Small intestine (tissue), 7 donors: Measurements from ENCODE around the gene PCDHGB5. TPM values are rescaled to one million over a fixed set of nuclear protein-coding genes. Genes with fewer than 3 reads are reported as not detected.
"Not testable (repeated sequence)": the region's sequence is repeated elsewhere in the genome, so short reads cannot be mapped to it uniquely, and the experiment has no call there.

Experiments used
- DNase-seq, 2 donors: peaks; one replicate each; pipeline versions ENCODE4 v3.0.0 to v3.0.0-alpha.2; 2013
- FAIRE-seq: peaks from 2 replicates; lab custom pipeline; 2012; peaks lifted over from hg19 to GRCh38; lab: Jason Lieb, UNC
- H3K27ac ChIP-seq, 3 donors: one replicate each; pipeline ENCODE4 v1.5.1; 2013; ENCODE audit warnings: low read length in 2 of 3, mild to moderate bottlenecking in 2 of 3, control low read depth in 1 of 3, inconsistent platforms in 1 of 3, low read depth in 1 of 3, moderate library complexity in 1 of 3
- H3K27me3 ChIP-seq, 3 donors: one replicate each; pipeline ENCODE4 v1.6.1; 2013; ENCODE audit warnings: low read length in 3 of 3, inconsistent platforms in 1 of 3; ENCODE audit not compliant: control insufficient read depth in 3 of 3, insufficient read depth in 3 of 3
- H3K36me3 ChIP-seq, 3 donors: one replicate each; pipeline ENCODE4 v1.6.1; 2013; ENCODE audit warnings: low read length in 3 of 3, inconsistent platforms in 1 of 3, low read depth in 1 of 3, mild to moderate bottlenecking in 1 of 3, moderate library complexity in 1 of 3; ENCODE audit not compliant: control insufficient read depth in 3 of 3, insufficient read depth in 2 of 3
- H3K4me1 ChIP-seq, 3 donors: one replicate each; pipeline ENCODE4 v1.6.1; 2013; ENCODE audit warnings: low read length in 2 of 3, inconsistent platforms in 1 of 3, low read depth in 1 of 3, mild to moderate bottlenecking in 1 of 3, moderate library complexity in 1 of 3; ENCODE audit not compliant: control insufficient read depth in 3 of 3, insufficient read depth in 2 of 3
- H3K4me3 ChIP-seq, 3 donors: one replicate each; pipeline ENCODE4 v1.5.1; 2013; ENCODE audit warnings: low read length in 3 of 3, control low read depth in 1 of 3, inconsistent platforms in 1 of 3, low read depth in 1 of 3, mild to moderate bottlenecking in 1 of 3, moderate library complexity in 1 of 3
- H3K9me3 ChIP-seq, 2 donors: one replicate each; pipeline ENCODE4 v1.6.1; 2013; ENCODE audit warnings: low read depth in 1 of 2, low read length in 1 of 2; ENCODE audit not compliant: control insufficient read depth in 2 of 2, insufficient read depth in 1 of 2
- WGBS, 3 donors: extraction: QIAGEN DNeasy Blood & Tissue Kit; methylation state at CpG; one replicate each; pipeline ENCODE4 v1.1.7; 2013; 5-methylcytosine and 5-hydroxymethylcytosine counted together
- polyA plus RNA-seq, 4 donors: library from polyadenylated mRNA; stranded (reverse) in 3 of 4; unstranded in 1 of 4; fragments of 200-250 nt in 3 of 4; fragments of 120-200 nt in 1 of 4; gene quantifications; one replicate each; pipeline versions ENCODE4 v1.2.1 to v1.2.3, GENCODE V29; 2013
- donor health status: healthy with polysubstance abuse.
- donor health status: control.
- donor health status: control.
- donor health status: Bipolar disorder and iron deficiency.
- donor health status: healthy.

PCDHGB5 gene
- polyA plus RNA-seq, 4 donors: 0.27 to 1.6 (median 1.2) TPM; not detected in 1

- FAIRE-seq: no peak
These were observed 24.0 kb upstream of the PCDHGB5 start, which contains the start of gene PCDHGA6 for GRCh38 chr5:141373673-141374317. TSS of gene PCDHGA6 (plus strand) at chr5:141373891. CDS start at chr5:141374084, 193 bp downstream.

GRCh38 chr5:141374627-141375026 lies 23.1 kb upstream of the PCDHGB5 start:
- Histone ChIP-seq H3K4me1 (no peaks in the 10 kb centered on the region), H3K4me3 (no peak overlapping the region), H3K36me3 (no peaks in the 10 kb centered on the region), H3K27me3 (peaks cover 0 to 23% (median 21%) of the 10 kb centered on the region in 3 donors), H3K27ac (no peak overlapping the region), H3K9me3 (peaks cover 0 to 61% of the 10 kb centered on the region in 2 donors)
- WGBS, 3 donors: 65 to 68% (median 67%) methylated on average over 14 of the region's 14 CpGs
- DNase-seq: no peak
- FAIRE-seq: no peak

More at GRCh38 chr5:141373673-141374317, 24.0 kb upstream of the PCDHGB5 start, which contains the start of gene PCDHGA6:
- peaks cover 0 to 23% (median 21%) of the 10 kb centered on the region in 3 donors for H3K27me3 ChIP-seq
- peak within 1 kb of the TSS in 1 of 3 donors; percentile 15 for H3K4me3 ChIP-seq
- DNase-seq: no peak
- no peak within 1 kb of the TSS for H3K27ac ChIP-seq
- peaks cover 0 to 64% of the 10 kb centered on the region in 2 donors for H3K9me3 ChIP-seq
- WGBS, 3 donors: 20 to 39% (median 37%) methylated on average over 27 of the region's 27 CpGs
- no peaks in the 10 kb centered on the region for H3K36me3 ChIP-seq
- H3K4me1 ChIP-seq: no peaks in the 10 kb centered on the region

DNA sequence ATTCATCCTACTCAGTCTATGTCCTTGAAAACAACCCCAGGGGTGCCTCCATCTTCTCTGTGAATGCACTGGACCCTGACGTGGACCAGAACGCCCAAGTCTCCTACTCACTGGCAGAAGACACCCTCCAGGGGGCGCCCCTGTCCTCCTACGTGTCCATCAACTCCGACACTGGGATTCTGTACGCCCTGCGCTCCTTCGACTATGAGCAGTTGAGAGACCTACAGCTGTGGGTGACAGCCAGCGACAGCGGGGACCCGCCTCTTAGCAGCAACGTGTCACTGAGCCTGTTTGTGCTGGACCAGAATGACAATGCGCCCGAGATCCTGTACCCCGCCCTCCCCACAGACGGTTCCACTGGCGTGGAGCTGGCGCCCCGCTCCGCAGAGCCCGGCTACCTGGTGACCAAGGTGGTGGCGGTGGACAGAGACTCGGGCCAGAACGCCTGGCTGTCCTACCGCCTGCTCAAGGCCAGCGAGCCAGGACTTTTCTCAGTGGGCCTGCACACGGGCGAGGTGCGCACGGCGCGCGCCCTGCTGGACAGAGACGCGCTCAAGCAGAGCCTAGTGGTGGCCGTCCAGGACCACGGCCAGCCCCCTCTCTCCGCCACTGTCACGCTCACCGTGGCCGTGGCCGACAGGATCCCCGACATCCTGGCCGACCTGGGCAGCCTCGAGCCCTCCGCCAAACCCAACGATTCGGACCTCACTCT lies 22.1 kb upstream of the PCDHGB5 start:
- FAIRE-seq, H3K4me3 ChIP-seq, DNase-seq, H3K36me3 ChIP-seq, H3K4me1 ChIP-seq, H3K27ac ChIP-seq: not testable (repeated sequence)
- H3K9me3 ChIP-seq: peaks cover 0 to 54% of the 10 kb centered on the region in 2 donors
- 53 to 63% (median 60%) methylated on average over 29 to 43 of the region's 48 CpGs for WGBS, 3 donors
- H3K27me3 ChIP-seq: peaks cover 0 to 22% (median 20%) of the 10 kb centered on the region in 3 donors

DNA sequence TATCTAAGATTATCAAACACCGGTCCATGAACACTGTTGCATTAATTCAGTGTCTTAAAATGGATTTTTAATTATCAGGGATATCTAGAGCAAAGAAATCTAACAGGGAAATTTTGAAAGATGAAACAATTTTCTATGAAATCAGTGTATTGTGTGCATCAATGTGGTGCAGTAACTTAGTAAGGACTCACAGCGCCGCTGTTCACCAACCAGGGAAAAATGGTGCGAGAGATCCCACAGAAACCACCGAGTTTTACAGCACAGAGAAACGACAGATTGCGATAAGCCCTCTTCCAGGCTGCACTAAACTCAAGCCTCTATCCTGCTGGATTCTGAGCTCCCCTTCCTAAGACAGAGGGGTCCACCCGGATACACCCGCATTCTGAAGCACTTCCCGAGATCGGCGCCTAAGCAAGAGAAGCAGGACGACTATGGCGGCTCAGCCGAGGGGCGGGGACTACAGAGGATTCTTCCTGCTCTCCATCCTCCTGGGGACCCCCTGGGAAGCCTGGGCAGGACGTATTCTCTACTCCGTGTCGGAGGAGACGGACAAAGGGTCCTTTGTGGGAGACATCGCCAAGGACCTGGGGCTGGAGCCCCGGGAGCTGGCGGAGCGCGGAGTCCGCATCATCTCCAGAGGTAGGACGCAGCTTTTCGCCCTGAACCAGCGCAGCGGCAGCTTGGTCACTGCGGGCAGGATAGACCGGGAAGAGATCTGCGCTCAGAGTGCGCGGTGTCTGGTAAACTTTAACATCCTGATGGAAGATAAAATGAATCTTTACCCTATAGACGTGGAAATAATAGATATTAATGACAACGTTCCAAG lies 15.1 kb upstream of the PCDHGB5 start, which contains the start of gene PCDHGA7:
Gene PCDHGA7 (plus strand): TSS at position 274 of the 826 bp plus-strand sequence. CDS start 158 bp downstream, at position 432.
- H3K27me3 ChIP-seq: peaks cover 0 to 26% (median 10%) of the 10 kb centered on the region in 3 donors
- H3K27ac ChIP-seq: no peak within 1 kb of the TSS
- no peaks in the 10 kb centered on the region for H3K36me3 ChIP-seq
- FAIRE-seq: no peak
- H3K4me1 ChIP-seq: no peaks in the 10 kb centered on the region
- WGBS, 3 donors: 19 to 37% (median 26%) methylated on average over 37 of the region's 37 CpGs
- H3K4me3 ChIP-seq: no peak within 1 kb of the TSS
- peak in 1 of 2 donors; percentile 14 for DNase-seq
- peaks cover 0 to 43% of the 10 kb centered on the region in 2 donors for H3K9me3 ChIP-seq

- Histone ChIP-seq H3K27me3 (peaks cover 0 to 28% (median 12%) of the 10 kb centered on the region in 3 donors), H3K27ac (no peak overlapping the region), H3K9me3 (peaks cover 0 to 42% of the 10 kb centered on the region in 2 donors), H3K4me1 (no peaks in the 10 kb centered on the region), H3K4me3 (no peak overlapping the region), H3K36me3 (no peaks in the 10 kb centered on the region)
- FAIRE-seq (no peak), DNase-seq (no peak)
- WGBS, 3 donors: 43 to 46% (median 44%) methylated on average over 21 of the region's 21 CpGs
These were observed 14.4 kb upstream of the PCDHGB5 start for GRCh38 chr5:141383345-141383744.

DNA sequence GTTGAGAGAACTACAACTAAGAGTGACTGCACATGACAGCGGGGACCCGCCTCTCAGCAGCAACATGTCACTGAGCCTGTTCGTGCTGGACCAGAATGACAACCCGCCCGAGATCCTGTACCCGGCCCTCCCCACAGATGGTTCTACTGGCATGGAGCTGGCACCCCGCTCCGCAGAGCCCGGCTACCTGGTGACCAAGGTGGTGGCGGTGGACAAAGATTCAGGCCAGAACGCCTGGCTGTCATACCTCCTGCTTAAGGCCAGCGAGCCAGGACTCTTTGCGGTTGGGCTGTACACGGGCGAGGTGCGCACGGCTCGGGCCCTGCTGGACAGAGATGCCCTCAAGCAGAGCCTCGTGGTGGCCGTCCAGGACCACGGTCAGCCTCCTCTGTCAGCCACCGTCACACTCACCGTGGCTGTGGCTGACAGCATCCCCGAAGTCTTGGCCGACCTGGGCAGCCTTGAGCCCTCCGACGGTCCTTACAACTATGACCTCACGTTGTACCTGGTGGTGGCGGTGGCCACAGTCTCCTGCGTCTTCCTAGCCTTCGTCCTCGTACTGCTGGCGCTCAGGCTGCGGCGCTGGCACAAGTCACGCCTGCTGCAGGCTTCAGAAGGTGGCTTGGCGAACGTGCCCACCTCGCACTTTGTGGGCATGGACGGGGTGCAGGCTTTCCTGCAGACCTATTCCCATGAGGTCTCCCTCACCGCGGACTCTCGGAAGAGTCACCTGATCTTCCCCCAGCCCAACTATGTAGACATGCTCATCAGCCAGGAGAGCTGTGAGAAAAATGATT lies 13.1 kb upstream of the PCDHGB5 start:
- Histone ChIP-seq H3K36me3 (no peaks in the 10 kb centered on the region), H3K27me3 (peaks cover 0 to 35% (median 15%) of the 10 kb centered on the region in 3 donors), H3K27ac (no peak overlapping the region), H3K4me1 (no peaks in the 10 kb centered on the region), H3K9me3 (peaks cover 3 to 56% of the 10 kb centered on the region in 2 donors), H3K4me3 (no peak overlapping the region)
- 55 to 62% (median 58%) methylated on average over 43 of the region's 43 CpGs for WGBS, 3 donors
- FAIRE-seq: no peak
- no peak for DNase-seq

- not testable (repeated sequence) for H3K4me3 ChIP-seq, H3K4me1 ChIP-seq, H3K27ac ChIP-seq, H3K36me3 ChIP-seq, FAIRE-seq
- Histone ChIP-seq H3K9me3 (peaks cover 7 to 58% of the 10 kb centered on the region in 2 donors), H3K27me3 (peaks cover 0 to 40% (median 17%) of the 10 kb centered on the region in 3 donors)
- 14 to 42% (median 39%) methylated on average over 17 to 22 of the region's 40 CpGs for WGBS, 3 donors
- peak in 1 of 2 donors; percentile 30 for DNase-seq
These were observed 10.0 kb upstream of the PCDHGB5 start, which contains the start of gene PCDHGB4 for GRCh38 chr5:141387557-141388311. TSS of gene PCDHGB4 (plus strand) at chr5:141387698. CDS start at chr5:141387885, 187 bp downstream.
